Stimulated activated CD8-positive, alpha-beta memory T cell treated with anti-CD3 and anti-CD28 coated beads, Interleukin-7, amount 100 ng/mL, for 48 hours (primary cell): ENCODE data around the gene MNDA.
A peak's percentile ranks its signal among the peaks of the same experiment; 100 is the strongest.

Experiments
- DNase-seq, 2 donors: peaks; one replicate each; pipeline ENCODE4 v3.0.0-alpha.2; 2020; ENCODE audit warnings: low read depth in 1 of 2; ENCODE audit errors: extremely low read depth in 1 of 2

MNDA gene

GRCh38 chr1:158830904-158831507 lies at the start of gene MNDA:
MNDA (plus strand) TSS chr1:158831351; CDS start chr1:158842154, 10,803 bp downstream.
- no peak for DNase-seq

GRCh38 chr1:158793604-158794003 lies 37.5 kb upstream of the MNDA start:
- peak in 1 of 2 donors; percentile 5 for DNase-seq

GRCh38 chr1:158794247-158794646 lies 36.9 kb upstream of the MNDA start:
- DNase-seq: no peak

- no peak for DNase-seq
Measured at GRCh38 chr1:158798531-158798930, 32.6 kb upstream of the MNDA start.

- no peak for DNase-seq
Measured at GRCh38 chr1:158799689-158800088, 31.5 kb upstream of the MNDA start.

- DNase-seq: no peak
Measured at GRCh38 chr1:158800526-158800925, 30.6 kb upstream of the MNDA start.

- DNase-seq: no peak
Measured at GRCh38 chr1:158801396-158801795, 29.8 kb upstream of the MNDA start.

- DNase-seq: no peak
Measured at GRCh38 chr1:158803678-158804077, 27.5 kb upstream of the MNDA start.

- DNase-seq: no peak
Measured at GRCh38 chr1:158806916-158807536, 24.1 kb upstream of the MNDA start.

- no peak for DNase-seq
Measured at GRCh38 chr1:158809256-158809655, 21.9 kb upstream of the MNDA start.

- no peak for DNase-seq
Measured at GRCh38 chr1:158809862-158810261, 21.3 kb upstream of the MNDA start.

GRCh38 chr1:158810311-158810710 lies 20.8 kb upstream of the MNDA start:
- DNase-seq: no peak

GRCh38 chr1:158812336-158812735 lies 18.8 kb upstream of the MNDA start:
- DNase-seq: no peak

GRCh38 chr1:158813164-158813563 lies 18.0 kb upstream of the MNDA start:
- DNase-seq: no peak

- DNase-seq: no peak
Measured at GRCh38 chr1:158814970-158815369, 16.2 kb upstream of the MNDA start.

- no peak for DNase-seq
Measured at GRCh38 chr1:158818560-158818959, 12.6 kb upstream of the MNDA start.

- DNase-seq: no peak
Measured at GRCh38 chr1:158818975-158819431, 12.1 kb upstream of the MNDA start.

GRCh38 chr1:158819461-158820443 lies 11.4 kb upstream of the MNDA start:
- DNase-seq: no peak

GRCh38 chr1:158821723-158822122 lies 9.4 kb upstream of the MNDA start:
- no peak for DNase-seq

- no peak for DNase-seq
Measured at GRCh38 chr1:158830074-158830677, 975 bp upstream of the MNDA start.

- DNase-seq: no peak
Measured at GRCh38 chr1:158833264-158833663, 2.1 kb downstream of the MNDA start.
